Activated CD8-positive, alpha-beta T cell treated with anti-CD3 and anti-CD28 coated beads, Interleukin-2, amount 10 ng/mL, durations not matched to agents 7 days and 5 days (primary cell): ENCODE data around the gene ATP11A. TPM values are rescaled to one million over a fixed set of nuclear protein-coding genes. Genes with fewer than 3 reads are reported as not detected.

Experiments used
- ATAC-seq: fragments of 150-1000 bp; cut with Tn5 transposase; one replicate; pipeline ENCODE4 v1.10.0; 2021; ENCODE audit warnings: moderate library complexity
- CTCF ChIA-PET: fragments of 350-600 bp; sonication (Branson Sonifier 250); formaldehyde crosslinking; loops from one replicate; lab custom pipeline; 2021; ENCODE audit warnings: antibody characterized with exemption; lab: Charles Lee
- POLR2A ChIA-PET: fragments of 350-600 bp; sonication (Branson Sonifier 250); formaldehyde crosslinking; loops from one replicate; lab custom pipeline; 2021; ENCODE audit warnings: antibody characterized with exemption; lab: Charles Lee
- DNase-seq: peaks from one replicate; pipeline ENCODE4 v3.0.0-alpha.2; 2020
- H3K27ac Mint-ChIP-seq: one replicate; pipeline ENCODE4 v1.8.0; 2021; ENCODE audit warnings: mild to moderate bottlenecking, mixed read lengths
- H3K27me3 Mint-ChIP-seq: one replicate; pipeline ENCODE4 v1.8.0; 2021; ENCODE audit warnings: low read depth, mixed read lengths
- H3K36me3 Mint-ChIP-seq: one replicate; pipeline ENCODE4 v1.8.0; 2021; ENCODE audit warnings: low read depth, mixed read lengths
- H3K4me1 Mint-ChIP-seq: one replicate; pipeline ENCODE4 v1.8.0; 2021; ENCODE audit warnings: low read depth, mixed read lengths
- H3K4me3 Mint-ChIP-seq: one replicate; pipeline ENCODE4 v1.8.0; 2021; ENCODE audit warnings: mild to moderate bottlenecking, mixed read lengths
- H3K9me3 Mint-ChIP-seq: one replicate; pipeline ENCODE4 v1.8.0; 2022; ENCODE audit warnings: mixed read lengths; ENCODE audit not compliant: insufficient read depth
- total RNA-seq, 2 experiments: library from RNA; stranded (reverse); gene quantifications; one replicate each; pipeline ENCODE4 v1.2.3, GENCODE V29; 2021

The ATP11A gene
- total RNA-seq, 2 experiments from 2014 or later, result 35.6 to 38.3 TPM

GRCh38 chr13:112756081-112756480 lies 66.2 kb downstream of the ATP11A start:
- POLR2A ChIA-PET, result interaction anchor here (1.1 kb wide), 1 partner anchor 16 kb away, joined by 4 read pairs; no protein-coding TSS in a partner anchor
- Mint-ChIP-seq H3K36me3 (no peaks in the 10 kb centered on the region), H3K4me1 (peaks cover 19% of the 10 kb centered on the region), H3K4me3 (no peak overlapping the region), H3K27ac (no peak overlapping the region), H3K9me3 (no peaks in the 10 kb centered on the region), H3K27me3 (no peaks in the 10 kb centered on the region)
- no peak for ATAC-seq
- CTCF ChIA-PET, result no interaction called here
- no peak for DNase-seq

DNA sequence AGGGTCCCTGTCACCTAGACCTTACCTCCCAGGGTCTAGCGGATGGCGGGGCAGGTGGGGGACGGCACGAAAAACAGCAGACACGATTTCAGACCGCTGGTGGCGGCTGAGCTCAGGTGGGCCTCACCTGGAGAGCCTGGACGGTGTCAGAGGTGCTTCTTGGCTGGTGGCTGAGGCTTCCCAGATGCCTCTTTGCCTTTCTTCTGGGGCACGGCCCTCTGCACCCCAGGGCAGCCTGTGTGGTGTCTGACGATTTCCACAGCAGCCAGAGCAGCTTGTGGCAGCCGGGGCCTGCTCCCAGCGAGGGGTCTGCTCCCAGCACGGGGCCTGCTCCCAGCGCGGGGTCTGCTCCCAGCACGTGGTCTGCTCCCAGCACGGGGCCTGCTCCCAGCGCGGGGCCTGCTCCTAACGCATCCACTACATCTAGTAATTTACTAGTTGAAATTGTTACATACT lies 66.7 kb downstream of the ATP11A start:
- Mint-ChIP-seq H3K4me3 (no peak overlapping the region), H3K36me3 (no peaks in the 10 kb centered on the region), H3K4me1 (peaks cover 19% of the 10 kb centered on the region), H3K9me3 (no peaks in the 10 kb centered on the region), H3K27me3 (no peaks in the 10 kb centered on the region), H3K27ac (no peak overlapping the region)
- ChIA-PET POLR2A (interaction anchor here (1.1 kb wide), 1 partner anchor 16 kb away, joined by 4 read pairs; no protein-coding TSS in a partner anchor), CTCF (no interaction called here)
- ATAC-seq, result no peak
- DNase-seq, result no peak

DNA sequence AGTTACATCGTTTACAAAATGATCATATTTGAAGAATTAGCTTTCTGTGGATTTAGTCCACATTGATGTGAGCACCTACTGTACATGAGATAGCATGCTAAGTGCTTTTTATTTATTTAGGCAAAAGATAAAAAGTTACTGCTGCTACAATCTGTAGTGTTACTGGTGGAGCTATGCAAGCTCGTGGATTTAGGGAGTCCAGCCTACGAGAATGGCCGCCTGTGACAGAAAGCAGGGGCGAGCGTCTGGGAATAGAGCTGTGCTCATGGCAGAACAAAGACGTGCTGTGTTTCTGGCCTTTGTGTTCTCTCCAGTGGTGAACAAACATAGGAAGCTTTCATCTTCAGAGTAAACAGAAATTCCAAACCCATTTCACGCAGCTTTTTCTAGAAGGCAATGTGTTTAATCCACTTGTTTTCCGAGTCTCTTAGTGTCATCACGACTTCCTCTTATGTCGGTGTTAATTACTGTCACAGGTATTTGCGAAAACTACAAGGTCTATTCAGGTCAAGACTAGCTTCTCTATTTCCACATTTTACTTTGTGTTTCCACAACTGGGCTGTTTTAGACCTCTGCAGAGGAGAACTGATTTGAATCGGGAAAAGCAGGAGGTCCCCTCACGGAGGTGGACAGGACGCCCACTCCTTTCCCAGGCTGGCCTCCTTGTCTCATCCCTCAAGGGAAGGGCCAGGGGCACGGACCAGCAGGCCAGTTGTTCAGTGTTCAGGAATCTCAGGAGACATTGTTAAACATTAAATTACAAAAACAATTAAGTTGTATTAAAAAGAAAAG lies 67.3 kb downstream of the ATP11A start:
- POLR2A ChIA-PET, result interaction anchor here (1.1 kb wide), 1 partner anchor 15 kb away, joined by 4 read pairs; no protein-coding TSS in a partner anchor
- CTCF ChIA-PET, result no interaction called here
- no peaks in the 10 kb centered on the region for H3K36me3 Mint-ChIP-seq
- no peaks in the 10 kb centered on the region for H3K9me3 Mint-ChIP-seq
- H3K4me1 Mint-ChIP-seq, result peaks cover 19% of the 10 kb centered on the region
- DNase-seq (no peak), ATAC-seq (no peak)
- H3K4me3 Mint-ChIP-seq, result no peak overlapping the region
- no peaks in the 10 kb centered on the region for H3K27me3 Mint-ChIP-seq
- H3K27ac Mint-ChIP-seq, result no peak overlapping the region

- no peaks in the 10 kb centered on the region for H3K9me3 Mint-ChIP-seq
- CTCF ChIA-PET, result no interaction called here
Observed at GRCh38 chr13:112757759-112758086, 67.9 kb downstream of the ATP11A start.

DNA sequence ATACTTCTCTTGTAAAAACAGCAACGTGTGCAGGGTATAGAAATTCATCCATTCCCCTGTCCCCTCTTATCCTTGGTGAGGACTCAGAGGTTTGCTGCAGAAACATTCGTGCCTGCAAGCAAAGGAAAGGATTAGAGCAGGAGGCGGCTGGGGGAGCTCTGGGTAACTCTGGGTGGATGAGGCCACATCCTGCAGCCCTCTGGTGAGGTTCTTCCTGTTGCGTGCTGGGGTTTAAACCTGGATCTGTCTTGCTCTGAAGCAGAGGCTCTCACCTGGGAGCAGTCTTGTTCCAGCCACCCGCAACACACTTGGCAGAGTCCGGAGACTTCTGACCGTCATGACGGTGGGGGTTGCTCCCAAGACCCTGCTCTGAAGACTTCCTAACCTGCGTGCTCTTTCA lies 69.2 kb downstream of the ATP11A start:
- Mint-ChIP-seq H3K27ac (no peak overlapping the region), H3K36me3 (no peaks in the 10 kb centered on the region), H3K27me3 (no peaks in the 10 kb centered on the region), H3K9me3 (no peaks in the 10 kb centered on the region), H3K4me3 (no peak overlapping the region), H3K4me1 (peaks cover 9% of the 10 kb centered on the region)
- ChIA-PET POLR2A (no interaction called here), CTCF (no interaction called here)
- DNase-seq (no peak), ATAC-seq (no peak)

More at GRCh38 chr13:112757759-112758086, 67.9 kb downstream of the ATP11A start:
- no peak overlapping the region for H3K27ac Mint-ChIP-seq
- no peak overlapping the region for H3K4me3 Mint-ChIP-seq
- DNase-seq (no peak), ATAC-seq (no peak)
- H3K27me3 Mint-ChIP-seq, result no peaks in the 10 kb centered on the region
- peaks cover 17% of the 10 kb centered on the region for H3K4me1 Mint-ChIP-seq
- POLR2A ChIA-PET, result no interaction called here
- H3K36me3 Mint-ChIP-seq, result no peaks in the 10 kb centered on the region

DNA sequence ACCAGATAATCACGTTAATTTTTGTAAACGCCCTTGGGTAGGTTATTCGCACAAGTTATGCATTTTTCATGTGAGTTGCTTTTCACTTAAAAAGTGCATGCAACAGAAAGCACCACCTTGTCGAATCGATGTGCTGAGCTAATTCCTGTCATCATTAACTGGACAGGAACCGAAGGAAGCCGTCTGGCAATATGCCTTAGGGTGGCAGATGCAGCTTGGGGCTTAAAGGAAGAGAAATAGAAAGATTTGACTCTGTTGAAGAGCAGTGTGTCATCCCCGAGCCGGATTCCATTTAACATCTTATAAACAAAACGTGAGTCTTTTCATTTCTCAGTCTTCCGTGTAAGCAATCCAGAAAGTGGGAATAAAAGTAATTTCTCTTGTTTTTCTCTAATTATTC lies 70.0 kb downstream of the ATP11A start:
- Mint-ChIP-seq H3K27me3 (no peaks in the 10 kb centered on the region), H3K4me3 (no peak overlapping the region), H3K27ac (no peak overlapping the region), H3K9me3 (no peaks in the 10 kb centered on the region), H3K36me3 (no peaks in the 10 kb centered on the region), H3K4me1 (peaks cover 9% of the 10 kb centered on the region)
- POLR2A ChIA-PET, result no interaction called here
- no peak for DNase-seq
- CTCF ChIA-PET, result no interaction called here
- ATAC-seq, result no peak

GRCh38 chr13:112760435-112760834 lies 70.6 kb downstream of the ATP11A start:
- Mint-ChIP-seq H3K4me3 (no peak overlapping the region), H3K27me3 (no peaks in the 10 kb centered on the region), H3K36me3 (peaks cover 2% of the 10 kb centered on the region), H3K4me1 (peaks cover 9% of the 10 kb centered on the region), H3K27ac (no peak overlapping the region), H3K9me3 (no peaks in the 10 kb centered on the region)
- DNase-seq, result no peak
- POLR2A ChIA-PET, result no interaction called here
- CTCF ChIA-PET, result no interaction called here
- no peak for ATAC-seq

DNA sequence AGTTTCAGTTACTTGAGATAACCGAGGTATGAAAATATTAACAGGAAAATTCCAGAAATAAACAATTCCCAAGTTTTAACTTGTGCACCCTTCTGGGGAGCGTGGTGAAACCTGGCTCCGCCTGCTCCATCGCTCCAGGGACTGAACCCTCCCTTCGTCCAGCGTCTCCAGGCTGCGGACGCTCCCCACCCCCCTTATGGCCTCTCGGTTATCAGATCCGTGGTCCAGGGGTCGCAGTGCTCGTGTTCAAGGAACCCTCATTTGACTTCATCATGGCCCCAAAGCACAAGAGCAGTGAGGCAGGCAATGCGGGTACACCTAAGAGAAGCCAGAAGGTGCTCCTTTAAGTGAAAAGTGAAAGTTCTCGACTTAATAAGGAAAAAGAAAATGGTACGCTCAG lies 71.1 kb downstream of the ATP11A start:
- H3K4me1 Mint-ChIP-seq, result peaks cover 14% of the 10 kb centered on the region
- POLR2A ChIA-PET, result no interaction called here
- CTCF ChIA-PET, result no interaction called here
- H3K4me3 Mint-ChIP-seq, result no peak overlapping the region
- DNase-seq (no peak), ATAC-seq (no peak)
- no peaks in the 10 kb centered on the region for H3K27me3 Mint-ChIP-seq
- peaks cover 4% of the 10 kb centered on the region for H3K36me3 Mint-ChIP-seq
- H3K9me3 Mint-ChIP-seq, result peaks cover 4% of the 10 kb centered on the region
- H3K27ac Mint-ChIP-seq, result no peak overlapping the region

GRCh38 chr13:112761701-112762689 lies 72.2 kb downstream of the ATP11A start:
- Mint-ChIP-seq H3K27ac (no peak overlapping the region), H3K4me3 (no peak overlapping the region), H3K4me1 (peaks cover 20% of the 10 kb centered on the region), H3K9me3 (peaks cover 4% of the 10 kb centered on the region), H3K27me3 (no peaks in the 10 kb centered on the region), H3K36me3 (peaks cover 6% of the 10 kb centered on the region)
- DNase-seq, result no peak
- ChIA-PET POLR2A (no interaction called here), CTCF (no interaction called here)
- ATAC-seq, result no peak

DNA sequence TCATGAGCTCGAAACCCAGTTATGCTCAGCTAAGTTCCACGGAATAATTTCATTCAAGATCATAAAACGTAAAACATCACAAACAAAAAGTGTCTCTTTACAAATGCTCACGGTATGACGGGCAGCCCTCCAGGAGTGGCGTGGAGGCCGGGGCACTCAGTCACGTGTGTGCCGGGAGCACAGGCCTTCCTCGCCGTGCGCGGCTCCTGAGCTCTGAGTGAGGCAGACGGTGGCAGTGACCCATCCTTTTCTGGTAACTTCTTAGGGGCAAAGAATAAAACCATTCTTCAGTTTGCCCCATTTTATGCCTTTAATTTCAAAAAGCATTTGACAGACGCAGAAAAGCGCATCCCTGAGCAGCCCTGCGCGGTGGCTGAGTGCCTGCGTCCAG lies 72.8 kb downstream of the ATP11A start:
- Mint-ChIP-seq H3K9me3 (peaks cover 5% of the 10 kb centered on the region), H3K27me3 (no peaks in the 10 kb centered on the region), H3K4me3 (no peak overlapping the region), H3K4me1 (peaks cover 22% of the 10 kb centered on the region), H3K27ac (no peak overlapping the region), H3K36me3 (peaks cover 6% of the 10 kb centered on the region)
- POLR2A ChIA-PET, result no interaction called here
- no peak for ATAC-seq
- CTCF ChIA-PET, result no interaction called here
- no peak for DNase-seq

- Mint-ChIP-seq H3K4me1 (peaks cover 29% of the 10 kb centered on the region), H3K36me3 (peaks cover 10% of the 10 kb centered on the region), H3K27ac (no peak overlapping the region), H3K4me3 (no peak overlapping the region), H3K9me3 (peaks cover 14% of the 10 kb centered on the region), H3K27me3 (no peaks in the 10 kb centered on the region)
- ATAC-seq (no peak), DNase-seq (no peak)
- ChIA-PET CTCF (no interaction called here), POLR2A (no interaction called here)
Observed at GRCh38 chr13:112764028-112764427, 74.2 kb downstream of the ATP11A start.
